Suprapubic skin (tissue), 4 donors: ENCODE measurements around the gene PTPRS.

Source experiments
- POLR2A ChIP-seq, 2 donors: fragments of 450-650 bp; IDR thresholded peaks; one replicate each; pipeline ENCODE4 v1.6.1; 2017; ENCODE audit warnings: antibody characterized with exemption in 2 of 2, mild to moderate bottlenecking in 2 of 2, moderate library complexity in 2 of 2
- POLR2AphosphoS5 ChIP-seq, 3 donors: sonication (generic); formaldehyde crosslinking; IDR thresholded peaks; one replicate each; pipeline ENCODE4 v1.6.1; 2017; ENCODE audit warnings: antibody characterized with exemption in 3 of 3
- TF ChIP-seq, protein P1 (sequence below), 2 donors: fragments of 200-600 bp in 1 of 2; fragments of 450-650 bp in 1 of 2; sonication (generic) in 1 of 2; IDR thresholded peaks; one replicate each; pipeline ENCODE4 v1.5.1; 2016 to 2019; ENCODE audit warnings: antibody characterized with exemption in 2 of 2, mild to moderate bottlenecking in 1 of 2, moderate library complexity in 1 of 2

DNA sequence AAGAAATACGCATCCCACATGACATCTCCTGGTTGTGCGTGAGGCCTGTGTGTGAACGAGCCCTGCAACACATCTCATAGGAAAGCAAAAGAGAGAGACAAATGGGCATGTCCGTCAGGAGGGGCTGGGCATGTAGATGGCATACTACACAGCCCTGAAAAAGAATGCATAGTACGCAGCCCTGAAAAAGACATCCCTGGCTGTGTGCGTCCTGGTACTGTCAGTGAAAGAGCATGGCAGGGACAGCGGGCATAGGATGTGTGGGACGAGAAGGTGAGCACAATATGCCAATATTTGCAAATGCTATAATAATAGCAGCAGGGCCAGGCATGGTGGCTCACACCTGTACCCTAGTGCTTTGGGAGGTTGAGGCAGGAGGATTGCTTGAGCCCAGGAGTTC, 28.6 kb downstream of the PTPRS start:
- TF ChIP-seq, protein P1, sequence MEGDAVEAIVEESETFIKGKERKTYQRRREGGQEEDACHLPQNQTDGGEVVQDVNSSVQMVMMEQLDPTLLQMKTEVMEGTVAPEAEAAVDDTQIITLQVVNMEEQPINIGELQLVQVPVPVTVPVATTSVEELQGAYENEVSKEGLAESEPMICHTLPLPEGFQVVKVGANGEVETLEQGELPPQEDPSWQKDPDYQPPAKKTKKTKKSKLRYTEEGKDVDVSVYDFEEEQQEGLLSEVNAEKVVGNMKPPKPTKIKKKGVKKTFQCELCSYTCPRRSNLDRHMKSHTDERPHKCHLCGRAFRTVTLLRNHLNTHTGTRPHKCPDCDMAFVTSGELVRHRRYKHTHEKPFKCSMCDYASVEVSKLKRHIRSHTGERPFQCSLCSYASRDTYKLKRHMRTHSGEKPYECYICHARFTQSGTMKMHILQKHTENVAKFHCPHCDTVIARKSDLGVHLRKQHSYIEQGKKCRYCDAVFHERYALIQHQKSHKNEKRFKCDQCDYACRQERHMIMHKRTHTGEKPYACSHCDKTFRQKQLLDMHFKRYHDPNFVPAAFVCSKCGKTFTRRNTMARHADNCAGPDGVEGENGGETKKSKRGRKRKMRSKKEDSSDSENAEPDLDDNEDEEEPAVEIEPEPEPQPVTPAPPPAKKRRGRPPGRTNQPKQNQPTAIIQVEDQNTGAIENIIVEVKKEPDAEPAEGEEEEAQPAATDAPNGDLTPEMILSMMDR (IDR thresholded peaks at IDR 0.05): no peak
- TF ChIP-seq POLR2AphosphoS5 (IDR thresholded peaks at IDR 0.05): no peak
- TF ChIP-seq POLR2A (IDR thresholded peaks at IDR 0.05): no peak
